ENCODE data around the gene ARPC4.

GRCh38 chr3:9754678-9755077 is 38.2 kb upstream of the ARPC4 start:
- TF ChIP-seq EZH2 (IDR thresholded peaks at IDR 0.05; ENCODE audit: borderline replicate concordance) = no peak
- no peak for TF ChIP-seq CTCF (IDR thresholded peaks at IDR 0.05; ENCODE audit: poor library complexity)
